ENCODE data around the gene ACTR3. TPM values are rescaled to one million over a fixed set of nuclear protein-coding genes. Genes with fewer than 3 reads are reported as not detected.
"Not testable (repeated sequence)": the region's sequence is repeated elsewhere in the genome, so short reads cannot be mapped to it uniquely, and the experiment has no call there.

Gene ACTR3
- total RNA-seq, 1 donor from 2014 or later: 138 TPM

GRCh38 chr2:113905886-113906285 lies 16.0 kb downstream of the ACTR3 start:
- DNase-seq (ENCODE audit: low spot score): no peak

DNA sequence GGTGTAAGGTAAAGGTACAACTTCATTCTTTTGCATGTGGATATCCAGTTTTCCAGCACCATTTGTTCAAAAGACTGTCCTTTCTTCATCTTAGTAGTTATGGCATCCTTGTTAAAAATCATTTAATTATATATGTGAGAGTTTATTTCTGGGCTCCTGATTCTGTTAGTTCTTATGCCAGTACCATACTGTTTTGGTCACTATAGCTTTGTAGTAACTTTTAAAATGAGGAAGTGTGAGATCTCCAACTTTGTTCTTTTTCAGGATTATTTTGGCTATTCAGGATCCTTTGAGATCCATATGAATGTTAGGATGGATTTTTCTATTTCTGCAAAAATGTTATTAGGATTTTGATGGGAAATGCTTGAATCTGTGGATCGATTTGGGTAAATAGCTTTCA lies 16.8 kb downstream of the ACTR3 start:
- no peak for DNase-seq (ENCODE audit: low spot score)

- no peak for DNase-seq (ENCODE audit: low spot score)
Observed at GRCh38 chr2:113907297-113907696, 17.4 kb downstream of the ACTR3 start.

GRCh38 chr2:113910110-113910717 lies 20.3 kb downstream of the ACTR3 start:
- no peak for DNase-seq (ENCODE audit: low spot score)

DNA sequence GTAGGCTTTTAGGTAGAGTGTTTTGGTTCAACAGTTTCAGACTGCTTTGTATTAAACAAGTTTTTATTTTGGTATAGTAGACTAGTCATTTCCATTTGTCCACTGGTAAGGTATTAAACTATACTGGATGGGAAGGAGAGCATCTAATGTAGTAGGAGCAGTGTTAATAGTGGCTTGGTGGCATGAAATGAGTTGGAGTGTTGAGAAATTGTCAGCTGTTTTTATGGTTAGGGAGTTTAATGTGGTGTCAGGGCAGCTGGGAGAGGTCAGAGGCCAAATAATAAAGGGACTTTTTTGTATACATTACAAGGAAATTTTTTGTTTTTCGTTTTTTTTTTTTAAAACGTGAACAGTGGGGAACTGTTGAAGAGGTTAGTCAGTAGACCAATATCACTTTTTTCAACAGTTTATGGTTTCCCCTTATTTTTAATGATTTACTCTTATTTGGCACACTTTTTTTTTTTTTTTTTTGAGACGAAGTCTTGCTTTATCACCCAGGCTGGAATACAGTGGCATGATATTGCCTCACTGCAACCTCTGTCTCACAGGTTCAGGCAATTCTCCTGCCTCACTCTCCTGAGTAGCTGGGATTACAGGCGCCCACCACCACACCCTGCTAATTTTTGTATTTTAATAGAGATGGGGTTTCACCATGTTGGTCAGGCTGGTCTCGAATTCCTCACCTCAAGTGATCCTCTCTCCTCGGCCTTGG lies 21.2 kb downstream of the ACTR3 start:
- no peak for DNase-seq (ENCODE audit: low spot score)

- DNase-seq (ENCODE audit: low spot score): no peak
Observed at GRCh38 chr2:113915082-113915819, 25.4 kb downstream of the ACTR3 start.

GRCh38 chr2:113918229-113918628 lies 28.3 kb downstream of the ACTR3 start:
- DNase-seq (ENCODE audit: low spot score): no peak

DNA sequence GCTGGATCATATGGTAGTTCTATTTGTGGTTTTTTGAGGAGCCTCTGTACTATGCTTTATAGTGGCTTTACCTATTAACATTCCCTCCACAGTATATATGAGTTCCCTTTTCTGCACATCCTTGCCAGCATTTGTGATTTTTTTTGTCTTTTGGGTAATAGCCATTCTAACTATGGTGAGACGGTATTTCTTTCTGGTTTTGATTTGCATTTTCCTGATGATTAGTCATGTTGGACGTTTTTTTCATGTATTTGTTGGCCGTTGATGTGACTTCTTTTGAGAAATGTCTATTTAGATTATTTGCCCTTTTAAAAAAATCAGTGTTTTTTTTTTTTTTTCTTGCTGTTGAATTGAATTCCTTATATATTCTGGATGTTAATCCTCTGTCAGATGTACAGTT lies 31.1 kb downstream of the ACTR3 start:
- no peak for DNase-seq (ENCODE audit: low spot score)

GRCh38 chr2:113922335-113922734 lies 32.4 kb downstream of the ACTR3 start:
- DNase-seq (ENCODE audit: low spot score): no peak

GRCh38 chr2:113922784-113923183 lies 32.9 kb downstream of the ACTR3 start:
- no peak for DNase-seq (ENCODE audit: low spot score)

DNA sequence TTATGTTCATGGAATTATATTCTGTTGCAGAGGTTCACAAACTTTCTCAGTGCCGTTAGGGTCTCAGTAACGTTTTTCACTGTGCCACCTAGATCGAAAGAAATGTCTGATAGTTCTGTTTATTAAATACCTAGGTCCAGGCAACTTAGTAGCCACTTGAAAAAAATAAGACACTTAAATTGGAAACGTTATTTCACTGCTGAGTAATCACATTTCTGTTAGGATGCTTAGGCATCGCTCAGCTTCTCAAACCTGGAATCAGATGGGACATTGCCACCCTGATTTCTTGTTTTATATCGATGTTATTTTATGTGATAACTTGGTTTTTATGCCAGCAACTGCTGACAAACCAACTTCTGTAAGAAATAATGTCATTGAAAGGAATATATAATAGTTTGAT lies 36.0 kb downstream of the ACTR3 start:
- DNase-seq (ENCODE audit: low spot score): no peak

GRCh38 chr2:113926314-113926713 lies 36.4 kb downstream of the ACTR3 start:
- DNase-seq (ENCODE audit: low spot score): no peak

DNA sequence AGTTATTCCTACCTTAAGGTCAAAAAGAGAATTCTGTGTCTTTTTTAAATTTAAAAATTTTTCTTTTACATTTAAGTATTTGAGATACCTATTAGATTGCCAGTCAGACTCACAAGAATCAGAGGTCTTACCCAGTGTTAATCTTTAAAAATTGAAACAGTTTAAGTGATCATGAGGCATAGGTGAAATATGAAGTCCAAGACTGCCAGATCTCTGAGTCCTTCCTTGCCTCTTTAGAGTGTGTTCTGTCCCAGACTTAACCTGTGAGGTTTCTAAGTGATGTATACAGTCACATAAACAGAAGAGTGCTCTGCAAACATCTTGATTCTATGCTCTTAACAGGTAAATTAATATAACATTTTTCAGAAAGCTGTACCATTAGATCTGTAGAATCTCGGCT lies 40.6 kb downstream of the ACTR3 start:
- no peak for DNase-seq (ENCODE audit: low spot score)

DNA sequence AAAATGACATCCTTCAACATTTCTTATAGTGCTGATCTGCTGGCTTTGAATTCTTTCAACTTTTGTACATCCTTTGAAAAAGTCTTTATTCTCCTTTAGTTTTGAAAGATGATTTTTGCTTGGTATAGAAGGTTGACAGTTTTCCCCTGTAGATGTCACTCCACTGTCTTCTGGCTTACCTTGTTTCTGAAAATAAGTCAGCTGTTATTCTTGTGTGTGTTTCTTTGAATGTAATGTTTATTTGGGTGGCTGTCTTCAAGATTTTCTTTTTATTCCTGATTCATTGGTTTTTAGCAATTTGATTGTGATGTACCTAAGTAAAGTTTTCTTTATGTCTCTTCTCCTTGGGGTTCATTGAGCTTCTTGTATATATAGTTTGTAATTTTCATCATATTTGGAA lies 47.6 kb downstream of the ACTR3 start:
- DNase-seq (ENCODE audit: low spot score): no peak

DNA sequence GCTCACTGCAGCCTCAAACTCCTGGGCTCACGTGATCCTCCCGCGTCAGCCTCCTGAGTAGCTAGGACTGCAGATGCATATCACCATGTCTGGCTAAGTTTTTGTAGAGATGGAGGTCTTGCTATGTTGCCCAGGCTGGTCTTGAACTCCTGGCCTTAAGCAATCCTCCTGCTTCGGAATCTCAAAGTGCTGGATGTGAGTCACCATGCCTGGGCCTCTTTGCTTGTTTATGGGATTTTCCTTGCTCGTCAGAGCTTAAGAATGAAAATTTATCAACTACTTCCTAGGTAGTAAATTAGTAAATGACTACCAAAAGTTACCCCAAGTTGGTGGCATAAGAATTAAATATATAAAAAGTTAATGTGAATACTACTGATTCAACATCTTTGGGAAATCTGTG lies 51.0 kb downstream of the ACTR3 start:
- no peak for DNase-seq (ENCODE audit: low spot score)

GRCh38 chr2:113945784-113946183 lies 55.9 kb downstream of the ACTR3 start:
- DNase-seq (ENCODE audit: low spot score): not testable (repeated sequence)

GRCh38 chr2:113950906-113951305 lies 61.0 kb downstream of the ACTR3 start:
- DNase-seq (ENCODE audit: low spot score): not testable (repeated sequence)

GRCh38 chr2:113961000-113961399 lies 71.1 kb downstream of the ACTR3 start:
- DNase-seq (ENCODE audit: low spot score): no peak

DNA sequence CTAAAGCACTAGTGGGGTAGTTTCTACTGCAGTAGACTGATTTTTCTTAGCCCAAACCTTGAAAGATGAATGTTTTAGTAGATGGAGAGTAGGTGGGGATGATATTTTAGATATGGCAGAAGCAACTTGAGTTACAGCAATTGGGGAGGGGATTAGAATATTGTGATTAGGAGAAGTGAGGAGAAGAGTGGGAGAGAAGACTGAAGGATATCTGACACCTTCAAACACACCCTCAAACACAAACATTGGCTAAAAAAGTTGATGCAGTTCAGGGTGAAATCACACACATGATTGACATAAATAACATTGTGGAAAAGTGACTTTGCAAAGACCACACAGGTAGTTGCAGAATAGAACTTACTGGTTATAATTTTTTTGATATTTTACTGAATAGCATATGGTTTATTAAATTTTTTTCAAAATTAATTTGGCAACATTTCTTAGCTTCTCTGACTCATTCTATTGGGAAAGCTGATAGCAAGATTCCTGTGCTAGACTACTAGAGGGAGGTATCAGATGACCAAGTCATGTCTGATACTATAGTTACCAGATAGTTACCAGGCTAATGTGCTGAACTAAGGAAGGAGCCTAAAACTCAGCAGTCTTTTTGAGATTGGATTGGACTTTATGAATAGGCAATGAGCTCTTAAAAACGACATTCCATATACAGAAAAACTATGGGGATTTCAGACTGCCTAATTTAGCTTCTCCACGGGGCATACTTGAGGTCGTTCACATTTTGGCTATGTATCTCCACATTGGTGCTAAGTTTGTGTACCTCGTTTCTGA lies 73.0 kb downstream of the ACTR3 start:
- no peak for DNase-seq (ENCODE audit: low spot score)

GRCh38 chr2:113963965-113964364 lies 74.1 kb downstream of the ACTR3 start:
- no peak for DNase-seq (ENCODE audit: low spot score)

DNA sequence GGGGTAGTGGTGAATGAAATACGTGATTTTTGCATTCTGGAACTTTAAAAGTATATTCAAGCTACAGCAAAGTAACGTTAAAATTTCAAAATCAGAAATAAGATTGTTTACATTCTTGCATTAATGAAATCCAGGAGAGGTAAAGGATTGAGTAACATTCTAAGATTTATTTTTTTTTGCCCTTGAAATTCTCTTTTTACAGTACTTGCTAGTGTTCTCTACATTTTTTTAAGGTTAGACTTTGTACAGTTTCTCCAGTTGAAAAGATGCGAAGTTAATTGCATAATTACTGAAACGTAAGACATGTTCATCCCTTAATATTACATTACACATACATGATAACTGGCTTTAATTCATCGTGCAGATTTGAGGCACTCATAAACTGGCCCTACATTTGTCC lies 74.5 kb downstream of the ACTR3 start:
- DNase-seq (ENCODE audit: low spot score): no peak

DNA sequence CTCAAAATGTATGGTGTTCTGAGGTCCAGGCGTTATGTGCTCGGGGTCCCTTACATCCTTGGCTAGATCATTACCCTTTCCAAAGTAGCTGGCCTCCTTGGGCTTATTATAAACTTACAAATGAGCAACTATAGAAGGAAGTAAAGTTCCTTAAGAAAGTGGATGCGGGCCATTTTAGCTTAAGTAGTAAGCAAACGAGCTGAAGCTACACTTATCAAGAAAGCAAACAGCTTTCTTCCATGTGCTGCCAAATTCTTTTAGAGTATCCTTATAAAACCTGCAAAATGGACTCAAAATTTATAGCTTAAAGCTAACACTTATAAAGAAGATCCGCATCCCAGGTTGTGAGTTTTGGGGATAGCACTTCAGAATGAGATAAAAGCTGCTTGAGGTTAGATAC lies 75.3 kb downstream of the ACTR3 start:
- DNase-seq (ENCODE audit: low spot score): no peak

Measured in umbilical cord (tissue), 2 donors.